NCI-H1694 treated with DMSO at 0.1 percent for 48 hours (cell line): ENCODE data around the gene NRAP.

Experiments used
- DNase-seq: peaks from one replicate; lab custom pipeline; 2025; lab: John Stamatoyannopoulos, UW

NRAP gene

GRCh38 chr10:113561214-113561613, 102.6 kb downstream of the NRAP start:
- no peak for DNase-seq

GRCh38 chr10:113560071-113560470, 103.8 kb downstream of the NRAP start:
- DNase-seq = no peak

- no peak for DNase-seq
These were observed 105.9 kb downstream of the NRAP start for GRCh38 chr10:113557903-113558321.

- DNase-seq = no peak
These were observed 106.4 kb downstream of the NRAP start for GRCh38 chr10:113557424-113557862.

GRCh38 chr10:113555751-113556150, 108.1 kb downstream of the NRAP start:
- no peak for DNase-seq

- DNase-seq = no peak
These were observed 108.6 kb downstream of the NRAP start for GRCh38 chr10:113555245-113555644.

GRCh38 chr10:113554214-113554613, 109.6 kb downstream of the NRAP start:
- no peak for DNase-seq

GRCh38 chr10:113553149-113553548, 110.7 kb downstream of the NRAP start:
- DNase-seq = no peak

- DNase-seq = no peak
These were observed 111.1 kb downstream of the NRAP start, which contains the start of gene HABP2 for GRCh38 chr10:113552701-113553100. TSS of gene HABP2 (plus strand) at chr10:113553053. CDS start at chr10:113553122, 69 bp downstream.

- DNase-seq = no peak
These were observed 111.8 kb downstream of the NRAP start for GRCh38 chr10:113552014-113552413.

- no peak for DNase-seq
These were observed 113.5 kb downstream of the NRAP start for GRCh38 chr10:113550365-113550764.

- no peak for DNase-seq
These were observed 114.0 kb downstream of the NRAP start for GRCh38 chr10:113549856-113550255.

- no peak for DNase-seq
These were observed 116.4 kb downstream of the NRAP start for GRCh38 chr10:113547426-113547825.

- DNase-seq = no peak
These were observed 119.4 kb downstream of the NRAP start for GRCh38 chr10:113544392-113544791.

- DNase-seq = no peak
These were observed 120.5 kb downstream of the NRAP start for GRCh38 chr10:113543107-113543955.

GRCh38 chr10:113541549-113541927, 122.3 kb downstream of the NRAP start:
- DNase-seq = no peak

GRCh38 chr10:113540845-113541548, 122.8 kb downstream of the NRAP start:
- DNase-seq = no peak

GRCh38 chr10:113539789-113540188, 124.1 kb downstream of the NRAP start:
- DNase-seq = no peak
